Breast epithelium (tissue), 4 donors: ENCODE data around the gene CFAP157. TPM values are rescaled to one million over a fixed set of nuclear protein-coding genes. Genes with fewer than 3 reads are reported as not detected.
"Not testable (repeated sequence)": the region's sequence is repeated elsewhere in the genome, so short reads cannot be mapped to it uniquely, and the experiment has no call there.

ENCODE experiments used
- DNase-seq, 2 donors: peaks; one replicate each; pipeline ENCODE4 v3.0.0-alpha.2; 2019; ENCODE audit warnings: low spot score in 2 of 2
- H3K27ac ChIP-seq, 2 donors: fragments of 200-600 bp; sonication (generic) in 1 of 2; one replicate each; pipeline ENCODE4 v1.5.1; 2016 to 2019; ENCODE audit warnings: mild to moderate bottlenecking in 1 of 2
- H3K27me3 ChIP-seq, 2 donors: fragments of 200-600 bp; sonication (generic) in 1 of 2; one replicate each; pipeline versions ENCODE4 v1.5.1 to v1.6.0; 2017 to 2019; ENCODE audit warnings: control low read depth in 1 of 2, mild to moderate bottlenecking in 1 of 2
- H3K36me3 ChIP-seq: fragments of 200-600 bp; one replicate; pipeline ENCODE4 v1.5.1; 2019
- H3K4me1 ChIP-seq, 2 donors: fragments of 200-600 bp; sonication (generic); one replicate each; pipeline ENCODE4 v1.5.1; 2016 to 2019; ENCODE audit warnings: control low read depth in 1 of 2
- H3K4me3 ChIP-seq, 3 donors: fragments of 200-600 bp; sonication (generic); 1 replicate in 2 of 3; 2 replicates in 1 of 3; pipeline ENCODE4 v1.5.1; 2016 to 2019; ENCODE audit warnings: mild to moderate bottlenecking in 3 of 3, moderate library complexity in 2 of 3
- H3K9me3 ChIP-seq, 2 donors: fragments of 200-600 bp; sonication (generic) in 1 of 2; one replicate each; pipeline ENCODE4 v1.5.1; 2016 to 2019; ENCODE audit warnings: control low read depth in 1 of 2
- POLR2A ChIP-seq: fragments of 450-650 bp; IDR thresholded peaks from one replicate; pipeline ENCODE4 v1.6.1; 2016; ENCODE audit warnings: antibody characterized with exemption, mild to moderate bottlenecking, moderate library complexity
- POLR2AphosphoS5 ChIP-seq, 3 donors: sonication (generic); formaldehyde crosslinking; IDR thresholded peaks; one replicate each; pipeline ENCODE4 v1.6.1; 2017; ENCODE audit warnings: antibody characterized with exemption in 3 of 3
- intact Hi-C: fragments of 100-400 bp; cut with DNase I; formaldehyde crosslinking; loops from one replicate; pipeline ENCODE4 v1.15.1; 2023; ENCODE audit warnings: low total_unique reads
- total RNA-seq, 3 donors: library from RNA; depleted of rRNA; stranded (reverse); fragments of >200 nt; gene quantifications; one replicate each; pipeline ENCODE4 v1.1.0, GENCODE V29; 2016
- TF ChIP-seq, protein P1 (sequence below), 3 donors: fragments of 450-650 bp; IDR thresholded peaks; one replicate each; pipeline ENCODE4 v1.5.1; 2016 to 2017; ENCODE audit warnings: antibody characterized with exemption in 3 of 3, mild to moderate bottlenecking in 3 of 3, moderate library complexity in 3 of 3

Gene CFAP157
- total RNA-seq, 3 donors from 2014 or later = 2.0 TPM; not detected in 1

DNA sequence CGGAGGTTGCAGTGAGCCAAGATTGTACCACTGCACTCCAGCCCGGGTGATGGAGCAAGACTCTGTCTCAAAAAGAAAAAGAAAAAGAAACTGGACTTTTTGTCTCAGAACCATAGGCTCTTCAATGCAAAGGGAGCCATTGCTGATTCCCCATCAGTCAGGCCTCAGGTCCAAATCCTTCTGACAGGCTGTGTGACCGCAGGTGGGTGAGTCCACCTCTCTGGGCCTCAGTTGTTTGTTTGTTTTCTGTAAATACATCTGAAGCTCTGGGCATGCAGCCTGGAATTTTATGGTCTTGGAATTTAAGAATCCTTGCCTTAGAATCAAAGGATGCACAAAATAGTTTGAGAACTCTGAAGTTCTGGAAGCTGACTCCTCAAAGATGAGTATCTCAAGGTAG lies 49.4 kb downstream of the CFAP157 start:
- intact Hi-C loops = no loop called here
- Histone ChIP-seq H3K27ac (no peak overlapping the region), H3K27me3 (peaks cover 4 to 31% of the 10 kb centered on the region in 2 donors), H3K9me3 (no peaks in the 10 kb centered on the region), H3K4me1 (peaks cover 3 to 4% of the 10 kb centered on the region in 2 donors), H3K36me3 (no peaks in the 10 kb centered on the region), H3K4me3 (no peak overlapping the region)
- TF ChIP-seq POLR2AphosphoS5 (IDR thresholded peaks at IDR 0.05) (no peak), POLR2A (no peak)
- TF ChIP-seq, protein P1, sequence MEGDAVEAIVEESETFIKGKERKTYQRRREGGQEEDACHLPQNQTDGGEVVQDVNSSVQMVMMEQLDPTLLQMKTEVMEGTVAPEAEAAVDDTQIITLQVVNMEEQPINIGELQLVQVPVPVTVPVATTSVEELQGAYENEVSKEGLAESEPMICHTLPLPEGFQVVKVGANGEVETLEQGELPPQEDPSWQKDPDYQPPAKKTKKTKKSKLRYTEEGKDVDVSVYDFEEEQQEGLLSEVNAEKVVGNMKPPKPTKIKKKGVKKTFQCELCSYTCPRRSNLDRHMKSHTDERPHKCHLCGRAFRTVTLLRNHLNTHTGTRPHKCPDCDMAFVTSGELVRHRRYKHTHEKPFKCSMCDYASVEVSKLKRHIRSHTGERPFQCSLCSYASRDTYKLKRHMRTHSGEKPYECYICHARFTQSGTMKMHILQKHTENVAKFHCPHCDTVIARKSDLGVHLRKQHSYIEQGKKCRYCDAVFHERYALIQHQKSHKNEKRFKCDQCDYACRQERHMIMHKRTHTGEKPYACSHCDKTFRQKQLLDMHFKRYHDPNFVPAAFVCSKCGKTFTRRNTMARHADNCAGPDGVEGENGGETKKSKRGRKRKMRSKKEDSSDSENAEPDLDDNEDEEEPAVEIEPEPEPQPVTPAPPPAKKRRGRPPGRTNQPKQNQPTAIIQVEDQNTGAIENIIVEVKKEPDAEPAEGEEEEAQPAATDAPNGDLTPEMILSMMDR (IDR thresholded peaks at IDR 0.05) = no peak
- no peak for DNase-seq

DNA sequence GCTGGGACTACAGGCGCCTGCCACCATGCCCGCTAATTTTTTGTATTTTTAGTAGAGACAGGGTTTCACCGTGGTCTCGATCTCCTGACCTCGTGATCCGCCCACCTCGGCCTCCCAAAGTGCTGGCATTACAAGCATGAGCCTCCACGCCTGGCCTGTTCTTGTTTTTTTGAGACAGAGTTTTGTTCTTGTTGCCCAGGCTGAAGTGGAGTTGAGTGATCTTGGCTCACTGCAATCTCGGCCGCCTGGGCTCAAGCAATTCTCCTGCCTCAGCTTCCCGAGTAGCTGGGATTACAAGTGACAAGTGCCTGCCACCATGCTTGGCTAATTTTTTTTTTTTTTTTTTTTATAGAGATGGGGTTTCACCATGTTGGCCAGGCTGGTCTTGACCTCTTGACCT lies 50.0 kb downstream of the CFAP157 start:
- not testable (repeated sequence) for H3K27ac ChIP-seq, H3K4me3 ChIP-seq, DNase-seq

DNA sequence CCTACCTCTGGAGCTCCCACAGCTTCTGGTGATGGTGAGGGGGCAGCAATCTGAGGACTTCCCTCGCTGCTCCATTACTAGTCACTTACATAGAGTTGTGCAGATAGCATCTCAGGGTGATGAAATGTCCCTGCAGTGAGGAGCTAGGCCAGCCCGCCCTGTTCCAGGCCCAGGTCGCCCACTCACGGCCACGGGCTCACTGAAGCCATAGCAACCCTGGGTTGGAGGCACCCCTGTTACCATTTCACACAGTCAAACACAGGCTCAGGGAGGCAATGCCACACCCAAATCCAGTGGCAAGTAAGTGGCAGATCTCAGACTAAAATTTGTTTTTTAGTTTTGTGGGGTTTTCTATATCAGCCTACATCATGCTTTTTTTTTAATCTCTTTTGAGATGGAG lies 52.1 kb downstream of the CFAP157 start:
- Histone ChIP-seq H3K4me3 (no peak overlapping the region), H3K36me3 (no peaks in the 10 kb centered on the region), H3K9me3 (no peaks in the 10 kb centered on the region), H3K4me1 (peaks cover 3 to 4% of the 10 kb centered on the region in 2 donors), H3K27me3 (peaks cover 4 to 25% of the 10 kb centered on the region in 2 donors), H3K27ac (no peak overlapping the region)
- intact Hi-C loops = no loop called here
- DNase-seq = no peak
- no peak for TF ChIP-seq POLR2AphosphoS5 (IDR thresholded peaks at IDR 0.05)
- TF ChIP-seq, protein P1 (IDR thresholded peaks at IDR 0.05) = no peak
- no peak for TF ChIP-seq POLR2A

More for the DNA sequence above, 50.0 kb downstream of the CFAP157 start:
- intact Hi-C loops, H3K36me3 ChIP-seq, H3K9me3 ChIP-seq, H3K4me1 ChIP-seq: not testable (repeated sequence)
- peaks cover 4 to 31% of the 10 kb centered on the region in 2 donors for H3K27me3 ChIP-seq

DNA sequence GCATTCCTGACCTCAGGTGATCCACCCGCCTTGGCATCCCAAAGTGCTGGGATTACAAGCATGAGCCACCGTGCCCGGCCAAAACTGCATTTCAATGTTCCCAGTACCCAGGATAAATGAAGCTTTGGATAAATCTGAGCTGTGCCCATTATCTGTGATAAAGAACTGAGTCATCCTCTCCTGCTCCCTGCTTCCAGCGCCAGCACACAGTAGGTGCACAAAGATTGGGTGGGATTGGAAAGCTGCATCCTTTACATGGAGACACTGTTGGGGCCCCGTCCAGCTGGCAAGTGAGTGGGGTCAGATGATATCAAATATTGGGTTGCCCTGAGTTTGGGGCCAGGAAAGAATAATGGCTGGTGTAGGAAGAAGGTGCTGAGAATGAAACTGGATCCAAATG lies 54.3 kb downstream of the CFAP157 start:
- Histone ChIP-seq H3K27me3 (peaks cover 0 to 3% of the 10 kb centered on the region in 2 donors), H3K4me3 (no peak overlapping the region), H3K36me3 (no peaks in the 10 kb centered on the region), H3K9me3 (no peaks in the 10 kb centered on the region), H3K27ac (peak overlapping the region in 1 of 2 donors; percentile 84), H3K4me1 (no peaks in the 10 kb centered on the region)
- no peak for DNase-seq
- intact Hi-C loops = no loop called here
- TF ChIP-seq POLR2AphosphoS5 (IDR thresholded peaks at IDR 0.05) (no peak), POLR2A (no peak)
- TF ChIP-seq, protein P1 (IDR thresholded peaks at IDR 0.05) = no peak

DNA sequence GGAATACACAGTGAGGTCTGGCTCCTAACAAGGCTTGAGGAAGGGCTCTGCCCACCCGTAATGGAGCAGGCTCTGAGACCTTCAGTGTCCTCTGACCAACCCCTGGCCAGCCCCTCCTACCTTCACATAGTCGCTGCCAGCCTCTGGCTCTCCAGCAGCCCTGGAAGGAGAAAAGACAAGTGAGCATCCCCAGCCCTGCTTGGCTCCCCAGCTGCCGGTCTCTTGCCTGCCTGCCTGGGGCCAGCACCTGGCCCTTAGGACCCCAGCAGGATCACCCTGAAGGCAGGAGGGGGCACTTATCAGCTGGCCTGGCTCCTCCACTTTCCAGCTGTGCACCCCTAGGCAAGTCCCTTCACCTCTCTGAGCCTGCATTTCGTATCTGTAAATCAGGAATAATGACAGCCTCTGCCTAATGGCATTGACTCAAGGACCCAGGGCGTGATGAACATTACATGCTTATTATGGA lies 54.7 kb downstream of the CFAP157 start:
- TF ChIP-seq, protein P1 (IDR thresholded peaks at IDR 0.05) = no peak
- TF ChIP-seq POLR2AphosphoS5 (IDR thresholded peaks at IDR 0.05) (no peak), POLR2A (no peak)
- DNase-seq = no peak
- H3K9me3 ChIP-seq = no peaks in the 10 kb centered on the region
- peak overlapping the region in 1 of 3 donors; percentile 37 for H3K4me3 ChIP-seq
- no peaks in the 10 kb centered on the region for H3K27me3 ChIP-seq
- H3K27ac ChIP-seq = peak overlapping the region in 1 of 2 donors; percentile 84
- intact Hi-C loops = no loop called here
- H3K4me1 ChIP-seq = no peaks in the 10 kb centered on the region
- no peaks in the 10 kb centered on the region for H3K36me3 ChIP-seq
